HG02678 (cell line): ENCODE results near the gene FMNL2.
"Not testable (repeated sequence)": the region's sequence is repeated elsewhere in the genome, so short reads cannot be mapped to it uniquely, and the experiment has no call there.

ENCODE experiments used
- ATAC-seq: cut with Tn5 transposase; IDR thresholded peaks from one replicate; pipeline ENCODE4 v1.9.1; 2021; ENCODE audit warnings: mild to moderate bottlenecking, moderate library complexity; ENCODE audit not compliant: unreplicated experiment

FMNL2 gene

GRCh38 chr2:152335016-152335725 is at the start of gene FMNL2:
Gene FMNL2 (plus strand): TSS chr2:152335174.
- ATAC-seq: peak; percentile 90

- no peak for ATAC-seq
These were observed 42.0 kb upstream of the FMNL2 start for GRCh38 chr2:152292991-152293390.

- ATAC-seq: no peak
These were observed 37.3 kb upstream of the FMNL2 start for GRCh38 chr2:152297715-152298114.

GRCh38 chr2:152298754-152299153 is 36.2 kb upstream of the FMNL2 start:
- no peak for ATAC-seq

GRCh38 chr2:152301131-152301530 is 33.8 kb upstream of the FMNL2 start:
- no peak for ATAC-seq

- no peak for ATAC-seq
These were observed 31.0 kb upstream of the FMNL2 start for GRCh38 chr2:152303951-152304350.

GRCh38 chr2:152304836-152305235 is 30.1 kb upstream of the FMNL2 start:
- no peak for ATAC-seq

GRCh38 chr2:152307863-152308262 is 27.1 kb upstream of the FMNL2 start:
- no peak for ATAC-seq

- ATAC-seq: no peak
These were observed 25.4 kb upstream of the FMNL2 start for GRCh38 chr2:152309352-152310214.

- ATAC-seq: no peak
These were observed 15.0 kb upstream of the FMNL2 start for GRCh38 chr2:152319822-152320570.

- no peak for ATAC-seq
These were observed 14.2 kb upstream of the FMNL2 start for GRCh38 chr2:152320814-152321213.

GRCh38 chr2:152322222-152322621 is 12.8 kb upstream of the FMNL2 start:
- ATAC-seq: no peak

- ATAC-seq: not testable (repeated sequence)
These were observed 9.8 kb upstream of the FMNL2 start for GRCh38 chr2:152325126-152325525.

GRCh38 chr2:152326710-152327109 is 8.3 kb upstream of the FMNL2 start:
- no peak for ATAC-seq

GRCh38 chr2:152328013-152328412 is 7.0 kb upstream of the FMNL2 start:
- ATAC-seq: no peak

- ATAC-seq: no peak
These were observed 4.6 kb upstream of the FMNL2 start for GRCh38 chr2:152330235-152330866.

- no peak for ATAC-seq
These were observed 316 bp upstream of the FMNL2 start for GRCh38 chr2:152334701-152335015.

- ATAC-seq: peak; percentile 19
These were observed 748 bp downstream of the FMNL2 start for GRCh38 chr2:152335726-152336118.

- peak; percentile 30 for ATAC-seq
These were observed 1.3 kb downstream of the FMNL2 start for GRCh38 chr2:152336119-152336853.

- ATAC-seq: no peak
These were observed 2.0 kb downstream of the FMNL2 start for GRCh38 chr2:152336854-152337510.
